IPS-18c (cell line): ENCODE results near the gene HSF4.

ENCODE experiments used
- H3K4me3 ChIP-seq: 2 replicates; pipeline ENCODE4 v1.7.0; 2013; ENCODE audit warnings: low read depth, mild to moderate bottlenecking, low read length, moderate library complexity; ENCODE audit not compliant: insufficient read depth
- H3K9me3 ChIP-seq: one replicate; pipeline ENCODE4 v1.6.1; 2013; ENCODE audit warnings: mild to moderate bottlenecking, low read length, moderate library complexity; ENCODE audit not compliant: control insufficient read depth, insufficient read depth

Gene HSF4

GRCh38 chr16:67147437-67148140 lies 17.0 kb upstream of the HSF4 start:
- Histone ChIP-seq H3K9me3 (peaks cover 2% of the 10 kb centered on the region), H3K4me3 (no peak overlapping the region)

- no peak overlapping the region for H3K4me3 ChIP-seq
- peaks cover 2% of the 10 kb centered on the region for H3K9me3 ChIP-seq
Observed at GRCh38 chr16:67148221-67148620, 16.3 kb upstream of the HSF4 start.

GRCh38 chr16:67148656-67149275 lies 15.8 kb upstream of the HSF4 start:
- no peak overlapping the region for H3K4me3 ChIP-seq

GRCh38 chr16:67149276-67150046 lies 15.1 kb upstream of the HSF4 start:
- H3K4me3 ChIP-seq: peak overlapping the region; percentile 68

More at GRCh38 chr16:67148656-67149275, 15.8 kb upstream of the HSF4 start:
- peaks cover 2% of the 10 kb centered on the region for H3K9me3 ChIP-seq

GRCh38 chr16:67150047-67150832 lies 14.3 kb upstream of the HSF4 start:
- peak overlapping the region; percentile 68 for H3K4me3 ChIP-seq

More at GRCh38 chr16:67149276-67150046, 15.1 kb upstream of the HSF4 start:
- H3K9me3 ChIP-seq: peaks cover 2% of the 10 kb centered on the region

GRCh38 chr16:67150833-67151396 lies 13.6 kb upstream of the HSF4 start, which contains the start of gene B3GNT9:
TSS of gene B3GNT9 (minus strand) at chr16:67150998. CDS start at chr16:67150485, 513 bp downstream.
- Histone ChIP-seq H3K9me3 (peaks cover 2% of the 10 kb centered on the region), H3K4me3 (peak within 1 kb of the TSS; percentile 68)

More at GRCh38 chr16:67150047-67150832, 14.3 kb upstream of the HSF4 start:
- H3K9me3 ChIP-seq: peaks cover 2% of the 10 kb centered on the region

GRCh38 chr16:67151431-67152097 lies 13.0 kb upstream of the HSF4 start:
- Histone ChIP-seq H3K9me3 (peaks cover 2% of the 10 kb centered on the region), H3K4me3 (peak overlapping the region; percentile 68)

- peak overlapping the region; percentile 44 for H3K4me3 ChIP-seq
- H3K9me3 ChIP-seq: no peaks in the 10 kb centered on the region
Observed at GRCh38 chr16:67154578-67155294, 9.8 kb upstream of the HSF4 start.

GRCh38 chr16:67155295-67156142 lies 9.0 kb upstream of the HSF4 start:
- H3K4me3 ChIP-seq: peak overlapping the region; percentile 44
- H3K9me3 ChIP-seq: no peaks in the 10 kb centered on the region

- Histone ChIP-seq H3K9me3 (no peaks in the 10 kb centered on the region), H3K4me3 (no peak overlapping the region)
Observed at GRCh38 chr16:67156143-67156844, 8.3 kb upstream of the HSF4 start.

GRCh38 chr16:67157106-67157748 lies 7.3 kb upstream of the HSF4 start:
- H3K4me3 ChIP-seq: no peak overlapping the region
- H3K9me3 ChIP-seq: no peaks in the 10 kb centered on the region

GRCh38 chr16:67157892-67158635 lies 6.5 kb upstream of the HSF4 start:
- H3K4me3 ChIP-seq: no peak overlapping the region

More at GRCh38 chr16:67157892-67158635, 6.5 kb upstream of the HSF4 start:
- no peaks in the 10 kb centered on the region for H3K9me3 ChIP-seq
